Effector memory CD4-positive, alpha-beta T cell (primary cell): ENCODE results near the gene PMCH.
"Not testable (repeated sequence)": the region's sequence is repeated elsewhere in the genome, so short reads cannot be mapped to it uniquely, and the experiment has no call there.

ENCODE experiments used
- DNase-seq, 3 donors: peaks; one replicate each; pipeline ENCODE4 v3.0.0-alpha.2; 2020
- H3K27ac ChIP-seq: 2 replicates; pipeline ENCODE4 v1.7.0; 2013; ENCODE audit warnings: mild to moderate bottlenecking, low read length, moderate library complexity; ENCODE audit not compliant: insufficient read depth, poor library complexity, severe bottlenecking
- H3K27me3 ChIP-seq: replicated peaks from 2 replicates; pipeline ENCODE4 v1.7.0; 2013; ENCODE audit warnings: mild to moderate bottlenecking, low read length; ENCODE audit not compliant: insufficient read depth, control insufficient read depth, poor library complexity, severe bottlenecking
- H3K36me3 ChIP-seq: 2 replicates; pipeline ENCODE4 v1.7.0; 2013; ENCODE audit warnings: mild to moderate bottlenecking, low read length, moderate library complexity; ENCODE audit not compliant: control insufficient read depth, insufficient read depth
- H3K4me1 ChIP-seq: 2 replicates; pipeline ENCODE4 v1.7.0; 2013; ENCODE audit warnings: low read length, mild to moderate bottlenecking; ENCODE audit not compliant: control insufficient read depth, insufficient read depth, poor library complexity, severe bottlenecking
- H3K4me3 ChIP-seq: 2 replicates; pipeline ENCODE4 v1.7.0; 2013; ENCODE audit warnings: low read length, low read depth, mild to moderate bottlenecking; ENCODE audit not compliant: insufficient read depth, poor library complexity, severe bottlenecking
- H3K9me3 ChIP-seq: 2 replicates; pipeline ENCODE4 v1.7.0; 2013; ENCODE audit warnings: mild to moderate bottlenecking, low read length, moderate library complexity; ENCODE audit not compliant: control insufficient read depth

Gene PMCH

DNA sequence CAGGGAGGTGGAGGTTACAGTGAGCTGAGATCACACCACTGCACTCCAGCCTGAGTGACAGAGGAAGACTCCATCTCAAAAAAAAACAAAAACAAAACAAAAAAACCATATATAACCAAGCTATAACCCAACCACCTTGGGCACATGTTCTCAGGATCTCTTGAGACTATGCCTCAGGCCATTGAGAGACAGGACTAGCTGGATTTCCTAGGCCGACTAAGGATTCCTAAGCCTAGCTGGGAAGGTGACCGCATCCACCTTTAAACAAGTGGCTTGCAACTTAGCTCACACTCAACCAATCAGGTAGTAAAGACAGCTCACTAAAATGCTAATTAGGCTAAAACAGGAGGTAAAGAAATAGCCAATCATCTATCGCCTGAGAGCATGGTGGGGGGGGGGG, 42.4 kb downstream of the PMCH start:
- DNase-seq, H3K4me1 ChIP-seq, H3K9me3 ChIP-seq, H3K27me3 ChIP-seq, H3K4me3 ChIP-seq, H3K36me3 ChIP-seq, H3K27ac ChIP-seq: not testable (repeated sequence)

- H3K4me3 ChIP-seq, H3K27me3 ChIP-seq, DNase-seq, H3K9me3 ChIP-seq, H3K4me1 ChIP-seq, H3K27ac ChIP-seq, H3K36me3 ChIP-seq: not testable (repeated sequence)
Measured at GRCh38 chr12:102147062-102147587, 50.5 kb downstream of the PMCH start.
